CMK (cell line): Measurements from ENCODE around the gene CLASP2.
"Not testable (repeated sequence)": the region's sequence is repeated elsewhere in the genome, so short reads cannot be mapped to it uniquely, and the experiment has no call there.

Source experiments
- DNase-seq: peaks from one replicate; pipeline ENCODE4 v3.0.0-alpha.2; 2010; ENCODE audit warnings: low read depth

The CLASP2 gene

GRCh38 chr3:33687406-33688010 is 30.5 kb downstream of the CLASP2 start:
- no peak for DNase-seq

GRCh38 chr3:33682770-33683169 is 35.3 kb downstream of the CLASP2 start:
- no peak for DNase-seq

DNA sequence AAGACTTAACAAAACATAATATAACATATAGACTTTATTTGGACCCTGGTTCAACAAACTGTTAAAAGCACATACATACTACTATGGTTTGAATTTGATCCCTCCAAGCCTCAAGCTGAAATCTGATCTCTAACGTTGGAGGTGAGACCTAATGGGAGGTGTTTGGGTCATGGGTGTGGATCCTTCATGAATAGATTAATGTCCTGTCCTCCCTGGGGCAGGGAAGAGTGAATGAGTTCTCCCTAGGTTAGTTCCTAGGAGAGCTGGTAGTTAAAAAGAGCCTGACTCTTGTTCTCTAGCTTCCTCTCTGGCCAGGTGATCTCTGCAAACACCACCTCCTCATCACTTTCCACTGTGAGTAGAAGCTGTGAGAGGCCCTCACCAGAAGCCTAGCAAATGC is 36.4 kb downstream of the CLASP2 start:
- no peak for DNase-seq

GRCh38 chr3:33678073-33678472 is 40.0 kb downstream of the CLASP2 start:
- DNase-seq = no peak

GRCh38 chr3:33673436-33673835 is 44.6 kb downstream of the CLASP2 start:
- DNase-seq = not testable (repeated sequence)

- DNase-seq = no peak
Observed at GRCh38 chr3:33668618-33669017, 49.4 kb downstream of the CLASP2 start.

DNA sequence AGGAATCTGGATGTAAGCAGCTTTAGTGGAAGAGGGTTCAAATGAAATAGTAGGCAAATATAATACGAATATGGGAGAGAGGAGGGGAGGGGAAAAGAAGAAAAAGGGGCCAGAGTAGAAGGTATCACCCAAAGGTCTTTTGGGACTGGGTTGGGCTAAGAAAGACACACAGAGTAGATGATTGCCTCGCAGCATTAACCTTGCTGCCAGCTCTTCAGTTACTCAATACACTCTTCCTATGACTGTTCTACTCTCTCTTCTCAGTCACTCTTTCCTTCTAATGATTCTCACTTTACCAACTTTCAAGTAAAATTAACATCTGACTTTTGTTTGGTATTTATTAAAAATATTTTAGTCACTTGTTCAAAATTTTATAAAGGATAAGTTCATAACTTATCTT is 52.8 kb downstream of the CLASP2 start:
- DNase-seq = no peak

DNA sequence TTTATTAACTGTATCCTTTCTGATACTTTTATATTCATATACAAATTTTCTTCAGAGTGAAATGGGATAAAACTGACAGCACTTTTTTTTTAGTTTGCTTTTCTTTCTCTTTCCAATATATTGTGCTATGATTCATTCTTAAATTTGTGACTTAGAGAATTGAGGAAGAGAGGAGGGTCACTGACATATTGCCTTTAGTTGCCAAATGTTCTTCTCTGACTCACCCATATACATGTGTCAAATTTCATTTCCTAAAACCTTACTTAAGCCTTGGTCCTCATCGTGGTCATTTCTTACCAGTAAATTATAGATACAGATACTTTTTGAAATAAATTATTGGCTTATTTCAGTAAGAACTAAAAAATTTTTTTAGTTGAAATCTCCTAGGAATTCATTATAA is 53.9 kb downstream of the CLASP2 start:
- no peak for DNase-seq

DNA sequence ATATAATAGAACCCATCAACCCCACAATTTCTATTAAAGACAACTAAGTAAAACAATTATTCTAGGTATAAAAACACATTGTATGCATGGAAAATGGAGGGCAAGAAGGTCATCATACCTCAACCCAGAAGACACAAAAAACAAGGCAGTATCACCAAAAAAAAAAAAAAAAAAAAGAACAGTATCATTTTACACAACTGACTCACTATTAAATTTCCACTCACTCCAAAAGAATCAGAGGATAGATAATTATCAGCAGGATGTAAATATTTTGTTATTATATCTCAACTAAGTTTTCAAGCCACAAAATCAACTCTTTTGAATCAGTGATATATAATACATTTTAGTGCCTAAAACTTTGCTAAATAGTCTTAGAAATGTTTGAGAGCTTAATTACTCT is 55.0 kb downstream of the CLASP2 start:
- DNase-seq = no peak

DNA sequence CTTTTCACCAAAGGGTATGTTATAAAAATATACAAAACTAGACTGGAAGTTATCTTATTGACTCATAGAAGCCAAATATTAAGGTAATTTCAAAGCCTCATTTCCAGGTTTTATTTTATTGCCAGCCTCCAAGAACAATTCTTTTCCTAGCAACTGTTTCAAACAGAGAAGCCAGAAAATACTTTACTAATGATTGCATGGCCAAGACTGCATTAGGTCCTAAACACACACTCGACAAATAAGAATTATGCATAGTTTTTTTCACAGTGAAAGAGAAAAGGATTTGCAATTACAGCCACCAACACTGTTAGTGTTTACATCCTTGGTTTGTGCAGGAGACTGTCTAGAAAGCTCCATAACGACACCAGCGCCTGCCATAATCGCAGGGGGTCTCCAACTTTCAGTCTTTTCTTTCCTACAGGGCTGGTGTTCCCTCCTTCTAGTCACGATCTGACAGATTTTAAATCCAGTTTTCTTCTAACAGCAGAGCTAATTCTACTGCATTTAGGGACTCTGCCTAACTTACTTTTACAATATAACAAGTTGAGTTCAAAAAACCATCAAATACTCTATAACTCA is 58.1 kb downstream of the CLASP2 start:
- DNase-seq = no peak

GRCh38 chr3:33658991-33659848 is 58.8 kb downstream of the CLASP2 start:
- no peak for DNase-seq

DNA sequence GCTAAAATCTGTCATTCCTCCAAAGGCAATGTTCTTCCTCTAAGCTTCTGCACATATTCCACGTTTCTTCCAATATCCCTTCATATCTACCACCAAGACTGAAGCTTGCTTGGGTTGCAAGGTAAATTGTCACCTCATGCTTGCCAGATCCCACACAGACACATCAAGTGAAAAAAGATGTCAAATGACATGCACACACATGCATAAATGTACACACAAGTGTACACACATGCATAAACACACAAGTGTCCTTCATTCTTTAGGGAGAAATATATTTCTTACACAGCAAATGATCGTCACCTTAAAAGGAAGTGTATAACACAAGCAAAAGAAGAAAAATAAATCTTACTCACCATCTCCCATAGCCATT is 59.4 kb downstream of the CLASP2 start:
- no peak for DNase-seq

GRCh38 chr3:33658039-33658438 is 60.0 kb downstream of the CLASP2 start:
- no peak for DNase-seq

DNA sequence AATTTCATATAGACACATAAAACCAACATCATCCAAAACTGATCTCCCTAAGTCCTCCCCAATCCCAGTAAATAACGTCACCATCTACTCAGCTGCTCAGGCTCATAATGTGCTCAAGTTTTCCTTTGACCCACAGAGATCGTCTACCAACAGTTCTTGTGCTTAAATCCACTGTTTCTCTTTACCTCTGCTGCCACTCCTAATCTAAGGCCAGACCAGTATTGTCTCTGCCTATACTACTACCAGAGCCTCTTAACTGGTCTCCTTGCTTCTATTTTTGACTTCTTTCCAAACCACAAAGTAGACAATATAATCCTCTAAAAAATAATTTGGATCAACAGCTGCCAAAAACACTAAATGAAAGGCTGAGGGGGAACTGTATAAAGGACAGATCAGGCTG is 65.3 kb downstream of the CLASP2 start:
- no peak for DNase-seq

DNA sequence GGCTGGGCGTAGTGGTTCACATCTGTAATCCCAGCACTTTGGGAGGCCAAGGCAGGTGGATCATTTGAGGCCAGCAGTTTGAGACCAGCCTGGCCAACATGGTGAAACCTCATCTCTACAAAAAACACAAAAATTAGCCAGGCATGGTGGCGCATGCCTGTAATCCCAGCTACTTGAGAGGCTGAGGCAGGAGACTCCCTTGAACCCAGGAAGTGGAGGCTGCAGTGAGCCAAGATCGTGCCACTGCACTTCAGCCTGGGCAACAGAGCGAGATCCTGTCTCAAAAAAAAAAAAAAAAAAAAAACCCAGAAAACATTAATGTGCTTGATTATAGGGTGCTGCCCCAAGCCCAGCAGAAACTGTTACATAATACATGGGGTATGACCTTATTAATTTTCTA is 67.0 kb downstream of the CLASP2 start:
- DNase-seq = not testable (repeated sequence)

GRCh38 chr3:33650495-33650894 is 67.6 kb downstream of the CLASP2 start:
- no peak for DNase-seq

- no peak for DNase-seq
Observed at GRCh38 chr3:33648793-33649192, 69.3 kb downstream of the CLASP2 start.

DNA sequence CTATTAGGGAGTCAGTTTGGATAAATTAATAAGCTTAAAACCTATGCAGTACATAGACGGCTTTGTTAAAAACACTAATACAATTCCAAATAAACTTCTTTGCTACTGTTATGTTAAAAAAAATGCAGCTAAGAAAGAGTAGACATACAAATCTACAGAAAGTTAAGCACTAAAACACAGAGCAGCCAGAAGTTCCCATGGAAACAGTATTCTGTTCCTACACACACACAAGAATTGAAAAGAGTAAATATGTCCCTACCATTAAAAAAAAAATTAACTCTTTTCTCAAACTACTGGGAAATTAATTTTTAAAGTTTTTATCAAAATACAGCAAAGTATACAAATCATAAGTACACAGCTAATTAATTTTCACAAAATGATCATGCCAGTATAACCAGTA is 71.6 kb downstream of the CLASP2 start:
- no peak for DNase-seq

DNA sequence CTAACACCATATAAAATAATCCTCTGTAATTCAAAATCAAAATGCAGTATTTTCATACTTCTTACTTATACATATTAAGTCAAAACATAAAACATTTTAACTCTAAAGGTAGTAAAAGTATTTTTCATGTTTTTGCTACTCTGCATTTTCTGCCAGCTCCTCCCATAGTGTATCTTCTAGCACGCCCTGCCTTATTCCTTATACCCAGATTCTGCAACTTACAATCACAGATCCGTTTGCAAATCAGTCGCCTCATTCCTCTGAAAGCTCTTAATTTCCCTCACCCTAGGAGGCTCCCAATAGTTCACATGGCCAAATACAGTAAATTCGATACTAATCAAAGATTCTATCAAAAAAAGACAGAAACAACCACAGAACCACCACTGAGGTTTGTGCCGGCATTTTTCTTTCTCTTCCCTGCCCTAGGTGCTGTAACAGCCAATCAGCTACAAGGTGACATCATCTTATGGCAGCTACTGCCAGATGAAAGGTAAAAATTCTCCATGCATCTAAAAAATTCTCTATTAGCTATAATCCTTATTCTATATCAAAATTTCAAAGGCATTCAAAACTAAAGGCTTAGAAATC is 72.9 kb downstream of the CLASP2 start:
- DNase-seq = no peak

DNA sequence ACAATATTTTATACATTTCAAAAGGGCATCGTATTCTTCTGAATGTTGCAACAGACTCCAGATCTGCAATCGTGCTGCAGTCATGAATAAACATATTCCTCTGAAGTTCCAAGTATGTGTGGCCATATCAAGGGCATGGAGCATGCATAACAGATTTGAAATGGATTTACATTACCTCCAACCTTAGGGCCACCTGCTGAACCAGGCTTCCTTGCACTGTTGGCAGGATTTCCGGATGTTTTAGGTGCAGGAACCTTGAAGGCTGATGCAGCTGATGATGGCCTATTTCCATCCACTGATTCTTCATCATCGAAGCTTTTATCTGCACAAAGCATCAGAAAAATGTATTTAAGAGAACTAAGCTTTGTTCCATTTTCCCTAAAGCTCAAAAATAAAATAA is 73.5 kb downstream of the CLASP2 start:
- DNase-seq = no peak

GRCh38 chr3:33642806-33643205 is 75.2 kb downstream of the CLASP2 start:
- no peak for DNase-seq

DNA sequence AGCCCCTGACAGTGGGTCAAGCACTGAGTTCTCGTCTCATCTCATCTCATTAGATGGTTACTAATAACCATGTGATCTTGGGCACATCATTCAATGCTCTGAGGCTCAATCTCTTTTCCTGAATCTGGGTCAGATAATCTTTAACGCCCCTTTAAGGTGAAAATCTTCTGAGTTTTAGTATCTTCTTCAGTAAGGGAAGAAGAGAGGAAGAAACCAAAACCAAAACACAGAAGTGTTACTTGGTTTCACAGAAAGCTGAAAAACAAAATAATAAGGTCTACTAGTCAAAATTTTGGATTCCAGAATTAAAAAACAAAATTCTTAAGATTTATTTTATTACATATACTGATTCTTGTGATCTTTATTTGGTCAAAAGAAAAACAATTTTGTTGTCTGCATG is 78.2 kb downstream of the CLASP2 start:
- no peak for DNase-seq

DNA sequence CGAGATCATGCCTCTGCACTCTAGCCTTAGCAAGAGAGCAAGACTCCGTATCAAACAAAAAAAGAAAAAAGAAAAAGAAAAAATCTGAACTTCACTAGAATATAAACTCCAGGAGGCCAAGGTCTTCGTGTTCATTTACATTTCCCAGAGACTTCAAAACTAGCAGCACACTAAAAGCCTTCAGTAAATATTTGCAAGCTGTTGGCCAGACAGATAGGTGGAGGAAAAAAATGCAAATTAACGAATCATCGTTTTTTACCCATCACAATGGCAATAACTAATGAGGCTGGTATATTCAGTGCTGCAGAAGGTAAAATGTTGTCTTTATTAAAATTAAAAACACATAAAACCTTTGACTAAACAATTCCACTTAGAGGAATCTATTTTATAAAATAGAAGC is 80.6 kb downstream of the CLASP2 start:
- DNase-seq = no peak
